ENCODE results near the gene POTEM.
"Not testable (repeated sequence)": the region's sequence is repeated elsewhere in the genome, so short reads cannot be mapped to it uniquely, and the experiment has no call there.

POTEM gene

GRCh38 chr14:18967134-18967533 lies at the start of gene POTEM:
TSS of gene POTEM (plus strand) at chr14:18967434. CDS start at chr14:18967486, 52 bp downstream.
- H3K27ac ChIP-seq (ENCODE audit: low read length); DNase-seq: not testable (repeated sequence)

GRCh38 chr14:18918345-18918744 lies 48.9 kb upstream of the POTEM start:
- H3K36me3 ChIP-seq (replicated peaks; ENCODE audit: insufficient read depth, low read length); H3K4me2 ChIP-seq (ENCODE audit: low read depth, low read length); H3K27me3 ChIP-seq (replicated peaks; ENCODE audit: insufficient read depth, low read length); H3K9ac ChIP-seq (ENCODE audit: low read length); H3K4me3 ChIP-seq (ENCODE audit: low read length); H3K27ac ChIP-seq (ENCODE audit: low read length); H2AFZ ChIP-seq (ENCODE audit: low read length); H3F3A ChIP-seq (ENCODE audit: insufficient read depth, low read length); H3K4me1 ChIP-seq (ENCODE audit: low read length); H3K79me2 ChIP-seq (ENCODE audit: low read length); H3K9me2 ChIP-seq (replicated peaks; ENCODE audit: insufficient read depth, low read length); DNase-seq; H3K9me3 ChIP-seq (replicated peaks; ENCODE audit: insufficient read depth, low read length); H4K20me1 ChIP-seq (ENCODE audit: insufficient read depth, low read length): not testable (repeated sequence)

More at GRCh38 chr14:18967134-18967533, at the start of gene POTEM:
- not testable (repeated sequence) for H4K20me1 ChIP-seq (ENCODE audit: insufficient read depth, low read length); H3K9ac ChIP-seq (ENCODE audit: low read length); H3F3A ChIP-seq (ENCODE audit: insufficient read depth, low read length); H3K4me2 ChIP-seq (ENCODE audit: low read depth, low read length); H3K9me3 ChIP-seq (replicated peaks; ENCODE audit: insufficient read depth, low read length); H3K4me3 ChIP-seq (ENCODE audit: low read length); H3K36me3 ChIP-seq (replicated peaks; ENCODE audit: insufficient read depth, low read length); H3K79me2 ChIP-seq (ENCODE audit: low read length); H3K27me3 ChIP-seq (replicated peaks; ENCODE audit: insufficient read depth, low read length); H3K4me1 ChIP-seq (ENCODE audit: low read length); H2AFZ ChIP-seq (ENCODE audit: low read length); H3K9me2 ChIP-seq (replicated peaks; ENCODE audit: insufficient read depth, low read length)

- DNase-seq; H4K20me1 ChIP-seq (ENCODE audit: insufficient read depth, low read length); H3K27ac ChIP-seq (ENCODE audit: low read length); H2AFZ ChIP-seq (ENCODE audit: low read length); H3K4me2 ChIP-seq (ENCODE audit: low read depth, low read length); H3K4me1 ChIP-seq (ENCODE audit: low read length); H3K79me2 ChIP-seq (ENCODE audit: low read length); H3K9me3 ChIP-seq (replicated peaks; ENCODE audit: insufficient read depth, low read length); H3K9me2 ChIP-seq (replicated peaks; ENCODE audit: insufficient read depth, low read length); H3K36me3 ChIP-seq (replicated peaks; ENCODE audit: insufficient read depth, low read length); H3K4me3 ChIP-seq (ENCODE audit: low read length); H3K9ac ChIP-seq (ENCODE audit: low read length); H3F3A ChIP-seq (ENCODE audit: insufficient read depth, low read length); H3K27me3 ChIP-seq (replicated peaks; ENCODE audit: insufficient read depth, low read length): not testable (repeated sequence)
Measured at GRCh38 chr14:18920052-18920451, 47.2 kb upstream of the POTEM start.

- H3K27me3 ChIP-seq (replicated peaks; ENCODE audit: insufficient read depth, low read length); H4K20me1 ChIP-seq (ENCODE audit: insufficient read depth, low read length); H3K4me1 ChIP-seq (ENCODE audit: low read length); H3K9me3 ChIP-seq (replicated peaks; ENCODE audit: insufficient read depth, low read length); DNase-seq; H2AFZ ChIP-seq (ENCODE audit: low read length); H3K9me2 ChIP-seq (replicated peaks; ENCODE audit: insufficient read depth, low read length); H3K27ac ChIP-seq (ENCODE audit: low read length); H3K36me3 ChIP-seq (replicated peaks; ENCODE audit: insufficient read depth, low read length); H3K9ac ChIP-seq (ENCODE audit: low read length); H3F3A ChIP-seq (ENCODE audit: insufficient read depth, low read length); H3K4me3 ChIP-seq (ENCODE audit: low read length); H3K79me2 ChIP-seq (ENCODE audit: low read length); H3K4me2 ChIP-seq (ENCODE audit: low read depth, low read length): not testable (repeated sequence)
Measured at GRCh38 chr14:18921055-18921701, 46.1 kb upstream of the POTEM start.

- H3F3A ChIP-seq (ENCODE audit: insufficient read depth, low read length); H3K9ac ChIP-seq (ENCODE audit: low read length); H3K9me2 ChIP-seq (replicated peaks; ENCODE audit: insufficient read depth, low read length); H3K27me3 ChIP-seq (replicated peaks; ENCODE audit: insufficient read depth, low read length); H2AFZ ChIP-seq (ENCODE audit: low read length); H3K4me2 ChIP-seq (ENCODE audit: low read depth, low read length); H3K36me3 ChIP-seq (replicated peaks; ENCODE audit: insufficient read depth, low read length); H3K4me1 ChIP-seq (ENCODE audit: low read length); H3K27ac ChIP-seq (ENCODE audit: low read length); H3K79me2 ChIP-seq (ENCODE audit: low read length); H4K20me1 ChIP-seq (ENCODE audit: insufficient read depth, low read length); DNase-seq; H3K4me3 ChIP-seq (ENCODE audit: low read length); H3K9me3 ChIP-seq (replicated peaks; ENCODE audit: insufficient read depth, low read length): not testable (repeated sequence)
Measured at GRCh38 chr14:18936848-18937247, 30.4 kb upstream of the POTEM start.

GRCh38 chr14:18938733-18939132 lies 28.5 kb upstream of the POTEM start:
- not testable (repeated sequence) for H3K9me3 ChIP-seq (replicated peaks; ENCODE audit: insufficient read depth, low read length); H3K9ac ChIP-seq (ENCODE audit: low read length); H3K4me2 ChIP-seq (ENCODE audit: low read depth, low read length); H3K27ac ChIP-seq (ENCODE audit: low read length); H3K4me3 ChIP-seq (ENCODE audit: low read length); H3F3A ChIP-seq (ENCODE audit: insufficient read depth, low read length); H3K27me3 ChIP-seq (replicated peaks; ENCODE audit: insufficient read depth, low read length); H2AFZ ChIP-seq (ENCODE audit: low read length); H3K4me1 ChIP-seq (ENCODE audit: low read length); DNase-seq; H4K20me1 ChIP-seq (ENCODE audit: insufficient read depth, low read length); H3K9me2 ChIP-seq (replicated peaks; ENCODE audit: insufficient read depth, low read length); H3K36me3 ChIP-seq (replicated peaks; ENCODE audit: insufficient read depth, low read length); H3K79me2 ChIP-seq (ENCODE audit: low read length)

GRCh38 chr14:18949939-18950338 lies 17.3 kb upstream of the POTEM start:
- not testable (repeated sequence) for H3K27ac ChIP-seq (ENCODE audit: low read length); H3K4me3 ChIP-seq (ENCODE audit: low read length); H3K79me2 ChIP-seq (ENCODE audit: low read length); H3K27me3 ChIP-seq (replicated peaks; ENCODE audit: insufficient read depth, low read length); H3K4me2 ChIP-seq (ENCODE audit: low read depth, low read length); H3K4me1 ChIP-seq (ENCODE audit: low read length); DNase-seq; H3K9me2 ChIP-seq (replicated peaks; ENCODE audit: insufficient read depth, low read length); H3K9ac ChIP-seq (ENCODE audit: low read length); H2AFZ ChIP-seq (ENCODE audit: low read length); H3K36me3 ChIP-seq (replicated peaks; ENCODE audit: insufficient read depth, low read length); H4K20me1 ChIP-seq (ENCODE audit: insufficient read depth, low read length); H3F3A ChIP-seq (ENCODE audit: insufficient read depth, low read length); H3K9me3 ChIP-seq (replicated peaks; ENCODE audit: insufficient read depth, low read length)

GRCh38 chr14:18953085-18953484 lies 14.1 kb upstream of the POTEM start:
- not testable (repeated sequence) for H3K36me3 ChIP-seq (replicated peaks; ENCODE audit: insufficient read depth, low read length); H2AFZ ChIP-seq (ENCODE audit: low read length); H3K79me2 ChIP-seq (ENCODE audit: low read length); H3K9me3 ChIP-seq (replicated peaks; ENCODE audit: insufficient read depth, low read length); DNase-seq; H3K4me3 ChIP-seq (ENCODE audit: low read length); H3K4me1 ChIP-seq (ENCODE audit: low read length); H3K9ac ChIP-seq (ENCODE audit: low read length); H4K20me1 ChIP-seq (ENCODE audit: insufficient read depth, low read length); H3K4me2 ChIP-seq (ENCODE audit: low read depth, low read length); H3K9me2 ChIP-seq (replicated peaks; ENCODE audit: insufficient read depth, low read length); H3K27ac ChIP-seq (ENCODE audit: low read length); H3F3A ChIP-seq (ENCODE audit: insufficient read depth, low read length); H3K27me3 ChIP-seq (replicated peaks; ENCODE audit: insufficient read depth, low read length)

Data from MM.1S (cell line).